Prostate gland (tissue), 2 donors: ENCODE measurements around the gene MYL2.

Experiments
- CTCF ChIP-seq, 4 experiments: fragments of 200-600 bp in 2 of 4; fragments of 450-650 bp in 2 of 4; sonication (generic) in 2 of 4; IDR thresholded peaks; 1 replicate in 3 of 4; 2 replicates in 1 of 4; pipeline ENCODE4 v1.5.1; 2016 to 2019; ENCODE audit warnings: antibody characterized with exemption in 4 of 4, mild to moderate bottlenecking in 2 of 4, moderate library complexity in 2 of 4
- POLR2A ChIP-seq: fragments of 450-650 bp; IDR thresholded peaks from one replicate; pipeline ENCODE4 v1.6.1; 2016; ENCODE audit warnings: antibody characterized with exemption, mild to moderate bottlenecking
- POLR2AphosphoS5 ChIP-seq: sonication (generic); formaldehyde crosslinking; IDR thresholded peaks from one replicate; pipeline ENCODE4 v1.6.1; 2017; ENCODE audit warnings: antibody characterized with exemption

DNA sequence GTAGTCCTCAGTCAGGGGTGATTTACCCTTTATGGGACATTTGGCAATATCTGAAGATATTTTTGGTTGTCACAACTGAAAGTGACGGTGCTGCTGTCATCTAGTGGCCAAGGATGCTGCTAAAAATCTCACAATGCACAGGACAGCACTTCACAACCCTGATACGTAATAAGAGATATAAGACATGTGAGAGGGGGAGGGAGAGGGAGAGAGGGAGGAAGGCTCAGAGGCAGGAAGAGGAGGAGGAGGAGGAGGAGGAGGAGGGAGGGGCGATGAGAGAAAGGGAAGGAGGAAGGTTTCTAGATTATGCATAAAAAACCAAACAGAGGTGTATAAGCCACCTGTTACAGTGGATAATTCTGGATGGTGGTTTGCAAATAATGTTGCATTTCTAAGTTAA lies 14.3 kb downstream of the MYL2 start:
- TF ChIP-seq CTCF (IDR thresholded peaks at IDR 0.05) (no peak), POLR2AphosphoS5 (no peak), POLR2A (no peak)
